Transverse colon (tissue), 4 donors: ENCODE measurements around the gene MYLK. TPM values are rescaled to one million over a fixed set of nuclear protein-coding genes. Genes with fewer than 3 reads are reported as not detected.

ENCODE experiments used
- DNase-seq: peaks from one replicate; pipeline ENCODE4 v3.0.0-alpha.2; 2019
- H3K27ac ChIP-seq, 4 donors: fragments of 200-600 bp; sonication (generic); 2 replicates each; pipeline ENCODE4 v1.5.1; 2016 to 2018; ENCODE audit warnings: inconsistent platforms in 4 of 4
- H3K27me3 ChIP-seq: fragments of 200-600 bp; sonication (generic); 2 replicates; pipeline ENCODE4 v1.5.1; 2017; ENCODE audit warnings: inconsistent platforms
- H3K36me3 ChIP-seq, 4 donors: fragments of 200-600 bp; sonication (generic); 2 replicates each; pipeline ENCODE4 v1.5.1; 2017 to 2019; ENCODE audit warnings: inconsistent platforms in 4 of 4
- H3K4me1 ChIP-seq, 4 donors: fragments of 200-600 bp; sonication (generic); 2 replicates each; pipeline ENCODE4 v1.5.1; 2017 to 2020; ENCODE audit warnings: inconsistent platforms in 4 of 4
- H3K4me3 ChIP-seq, 4 donors: fragments of 200-600 bp; sonication (generic); 1 replicate in 1 of 4; 2 replicates in 3 of 4; pipeline versions ENCODE4 v1.5.1 to v1.6.1; 2017 to 2019; ENCODE audit warnings: inconsistent platforms in 4 of 4
- H3K9me3 ChIP-seq, 2 donors: fragments of 200-600 bp; sonication (generic); 2 replicates each; pipeline ENCODE4 v1.5.1; 2017 to 2019; ENCODE audit warnings: inconsistent platforms in 2 of 2
- EP300 ChIP-seq: sonication (generic); formaldehyde crosslinking; IDR thresholded peaks from one replicate; pipeline ENCODE4 v1.6.1; 2017; ENCODE audit warnings: antibody characterized with exemption, low read depth
- POLR2A ChIP-seq: fragments of 450-650 bp; IDR thresholded peaks from one replicate; pipeline ENCODE4 v1.6.1; 2016; ENCODE audit warnings: antibody characterized with exemption, mild to moderate bottlenecking, moderate library complexity
- POLR2AphosphoS5 ChIP-seq, 3 donors: sonication (generic); formaldehyde crosslinking; IDR thresholded peaks; one replicate each; pipeline ENCODE4 v1.6.1; 2016; ENCODE audit warnings: antibody characterized with exemption in 3 of 3
- WGBS, 2 donors: methylation state at CpG; one replicate each; pipeline ENCODE4 v1.1.5; 2018; ENCODE audit warnings: low coverage in 1 of 2; 5-methylcytosine and 5-hydroxymethylcytosine counted together
- in situ Hi-C, 4 donors: fragments of 200-750 bp; cut with MboI; loops; one replicate each; pipeline versions ENCODE4 v1.15.0 to v1.15.1; 2017; ENCODE audit warnings: low sequenced_read_pairs in 3 of 4, low pct_ligation_motif_present in 1 of 4, low pct_unique_long_range_greater_than_20kb in 1 of 4
- intact Hi-C: fragments of 100-400 bp; cut with DNase I; formaldehyde crosslinking; loops from one replicate; pipeline ENCODE4 v1.15.1; 2023; ENCODE audit warnings: low total_unique reads
- total RNA-seq, 4 donors: library from RNA; depleted of rRNA; stranded (reverse); fragments of >200 nt; gene quantifications; one replicate each; pipeline ENCODE4 v1.1.0, GENCODE V29; 2016
- TF ChIP-seq, protein P1 (sequence below), 5 experiments: fragments of 200-600 bp in 3 of 5; fragments of 450-650 bp in 2 of 5; sonication (generic) in 3 of 5; IDR thresholded peaks; 1 replicate in 2 of 5; 2 replicates in 3 of 5; pipeline ENCODE4 v1.5.1; 2016 to 2017; ENCODE audit warnings: antibody characterized with exemption in 5 of 5, inconsistent platforms in 3 of 5, mild to moderate bottlenecking in 2 of 5, moderate library complexity in 1 of 5

MYLK gene
- total RNA-seq, 4 donors from 2014 or later, result 230 to 527 (median 349) TPM

GRCh38 chr3:123802007-123802625, 82.0 kb downstream of the MYLK start:
- Histone ChIP-seq H3K27ac (no peak overlapping the region), H3K9me3 (no peaks in the 10 kb centered on the region), H3K27me3 (no peaks in the 10 kb centered on the region), H3K36me3 (no peaks in the 10 kb centered on the region), H3K4me3 (no peak overlapping the region), H3K4me1 (peaks cover 0 to 11% (median 4%) of the 10 kb centered on the region in 4 donors)
- TF ChIP-seq, protein P1, sequence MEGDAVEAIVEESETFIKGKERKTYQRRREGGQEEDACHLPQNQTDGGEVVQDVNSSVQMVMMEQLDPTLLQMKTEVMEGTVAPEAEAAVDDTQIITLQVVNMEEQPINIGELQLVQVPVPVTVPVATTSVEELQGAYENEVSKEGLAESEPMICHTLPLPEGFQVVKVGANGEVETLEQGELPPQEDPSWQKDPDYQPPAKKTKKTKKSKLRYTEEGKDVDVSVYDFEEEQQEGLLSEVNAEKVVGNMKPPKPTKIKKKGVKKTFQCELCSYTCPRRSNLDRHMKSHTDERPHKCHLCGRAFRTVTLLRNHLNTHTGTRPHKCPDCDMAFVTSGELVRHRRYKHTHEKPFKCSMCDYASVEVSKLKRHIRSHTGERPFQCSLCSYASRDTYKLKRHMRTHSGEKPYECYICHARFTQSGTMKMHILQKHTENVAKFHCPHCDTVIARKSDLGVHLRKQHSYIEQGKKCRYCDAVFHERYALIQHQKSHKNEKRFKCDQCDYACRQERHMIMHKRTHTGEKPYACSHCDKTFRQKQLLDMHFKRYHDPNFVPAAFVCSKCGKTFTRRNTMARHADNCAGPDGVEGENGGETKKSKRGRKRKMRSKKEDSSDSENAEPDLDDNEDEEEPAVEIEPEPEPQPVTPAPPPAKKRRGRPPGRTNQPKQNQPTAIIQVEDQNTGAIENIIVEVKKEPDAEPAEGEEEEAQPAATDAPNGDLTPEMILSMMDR (IDR thresholded peaks at IDR 0.05), result no peak
- no peak for TF ChIP-seq POLR2AphosphoS5 (IDR thresholded peaks at IDR 0.05)
- no peak for TF ChIP-seq POLR2A
- no peak for TF ChIP-seq EP300
- no peak for DNase-seq
- WGBS, 2 donors, result 73 to 100% methylated on average over 1 to 3 of the region's 3 CpGs
- intact Hi-C loops, result no loop called here
- in situ Hi-C loops, result no loop called here

DNA sequence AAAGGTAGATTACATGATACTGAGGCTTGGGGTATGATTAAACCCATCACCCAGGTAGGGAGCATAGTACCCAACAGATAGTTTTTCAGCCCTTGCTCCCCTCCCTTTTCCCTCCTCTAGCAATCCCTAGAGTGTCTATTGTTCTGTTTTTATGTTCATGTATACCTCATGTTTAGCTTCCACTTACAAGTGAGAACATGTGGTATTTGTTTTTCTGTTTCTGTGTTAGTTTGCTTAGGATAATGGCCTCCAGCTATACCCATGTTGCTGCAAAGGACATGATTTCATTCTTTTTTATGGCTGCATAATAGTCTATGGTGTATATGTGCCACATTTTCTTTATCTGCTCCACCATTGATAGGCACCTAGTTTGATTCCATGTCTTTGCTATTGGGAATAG, 82.7 kb downstream of the MYLK start:
- Histone ChIP-seq H3K36me3 (no peaks in the 10 kb centered on the region), H3K27ac (no peak overlapping the region), H3K4me3 (no peak overlapping the region), H3K4me1 (peaks cover 0 to 11% (median 4%) of the 10 kb centered on the region in 4 donors), H3K9me3 (no peaks in the 10 kb centered on the region), H3K27me3 (no peaks in the 10 kb centered on the region)
- TF ChIP-seq POLR2AphosphoS5 (IDR thresholded peaks at IDR 0.05) (no peak), EP300 (no peak), POLR2A (no peak)
- TF ChIP-seq, protein P1 (IDR thresholded peaks at IDR 0.05), result no peak
- in situ Hi-C loops, result no loop called here
- no peak for DNase-seq
- intact Hi-C loops, result no loop called here

DNA sequence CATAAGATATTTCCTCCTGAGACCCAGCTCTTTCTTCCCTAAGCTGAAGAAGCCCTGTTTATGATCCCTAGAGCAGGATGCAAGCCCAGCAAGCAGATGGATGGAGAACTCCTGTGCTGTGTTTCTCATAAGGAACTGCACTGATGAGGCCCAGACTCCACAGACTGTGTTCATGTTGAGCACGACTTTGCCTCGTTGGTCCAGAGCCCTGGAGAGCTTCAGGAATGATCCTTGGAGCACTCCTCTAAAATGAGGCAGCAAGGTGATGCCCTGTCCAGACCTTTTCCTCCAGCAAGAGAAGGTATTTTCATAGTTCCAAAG, 83.8 kb downstream of the MYLK start:
- in situ Hi-C loops (no loop called here), intact Hi-C loops (no loop called here)
- H3K9me3 ChIP-seq, result no peaks in the 10 kb centered on the region
- no peak for DNase-seq
- WGBS, 2 donors, result 89% methylated on average over 2 of the region's 2 CpGs; no CpG with 5 or more reads in 1 of the 2 donors
- peaks cover 0 to 11% (median 4%) of the 10 kb centered on the region in 4 donors for H3K4me1 ChIP-seq
- H3K36me3 ChIP-seq, result no peaks in the 10 kb centered on the region
- H3K4me3 ChIP-seq, result peak overlapping the region in 1 of 4 donors; percentile 27
- H3K27me3 ChIP-seq, result no peaks in the 10 kb centered on the region
- peak overlapping the region in 3 of 4 donors; percentile 52 to 60 (median 55) for H3K27ac ChIP-seq
- TF ChIP-seq POLR2AphosphoS5 (IDR thresholded peaks at IDR 0.05) (no peak), EP300 (no peak), POLR2A (no peak)
- TF ChIP-seq, protein P1 (IDR thresholded peaks at IDR 0.05), result no peak

GRCh38 chr3:123799544-123800361, 84.4 kb downstream of the MYLK start:
- intact Hi-C loops, result no loop called here
- peak overlapping the region in 3 of 4 donors; percentile 5 to 27 (median 10) for H3K4me3 ChIP-seq
- H3K36me3 ChIP-seq, result no peaks in the 10 kb centered on the region
- peak overlapping the region; percentile 52 to 60 (median 54) for H3K27ac ChIP-seq
- 39 to 50% methylated on average over 4 to 21 of the region's 22 CpGs for WGBS, 2 donors
- peak; percentile 67 for DNase-seq
- H3K27me3 ChIP-seq, result no peaks in the 10 kb centered on the region
- peaks cover 0 to 11% (median 4%) of the 10 kb centered on the region in 4 donors for H3K4me1 ChIP-seq
- no peaks in the 10 kb centered on the region for H3K9me3 ChIP-seq
- peak in 2 of 3 donors; percentile 34 to 62 for TF ChIP-seq POLR2AphosphoS5 (IDR thresholded peaks at IDR 0.05)
- TF ChIP-seq, protein P1 (IDR thresholded peaks at IDR 0.05), result no peak
- TF ChIP-seq EP300, result no peak
- TF ChIP-seq POLR2A, result peak; percentile 57
- in situ Hi-C loops, result no loop called here
